Activated CD8-positive, alpha-beta memory T cell treated with anti-CD3 and anti-CD28 coated beads, Interleukin-2, amount 50 U/mL, for 1 hour (primary cell): Measurements from ENCODE around the gene BRAF.
A peak's percentile ranks its signal among the peaks of the same experiment; 100 is the strongest.
"Not testable (repeated sequence)": the region's sequence is repeated elsewhere in the genome, so short reads cannot be mapped to it uniquely, and the experiment has no call there.

ENCODE experiments used
- DNase-seq: peaks from one replicate; pipeline ENCODE4 v3.0.0-alpha.2; 2020; ENCODE audit errors: extremely low read depth

The BRAF gene

DNA sequence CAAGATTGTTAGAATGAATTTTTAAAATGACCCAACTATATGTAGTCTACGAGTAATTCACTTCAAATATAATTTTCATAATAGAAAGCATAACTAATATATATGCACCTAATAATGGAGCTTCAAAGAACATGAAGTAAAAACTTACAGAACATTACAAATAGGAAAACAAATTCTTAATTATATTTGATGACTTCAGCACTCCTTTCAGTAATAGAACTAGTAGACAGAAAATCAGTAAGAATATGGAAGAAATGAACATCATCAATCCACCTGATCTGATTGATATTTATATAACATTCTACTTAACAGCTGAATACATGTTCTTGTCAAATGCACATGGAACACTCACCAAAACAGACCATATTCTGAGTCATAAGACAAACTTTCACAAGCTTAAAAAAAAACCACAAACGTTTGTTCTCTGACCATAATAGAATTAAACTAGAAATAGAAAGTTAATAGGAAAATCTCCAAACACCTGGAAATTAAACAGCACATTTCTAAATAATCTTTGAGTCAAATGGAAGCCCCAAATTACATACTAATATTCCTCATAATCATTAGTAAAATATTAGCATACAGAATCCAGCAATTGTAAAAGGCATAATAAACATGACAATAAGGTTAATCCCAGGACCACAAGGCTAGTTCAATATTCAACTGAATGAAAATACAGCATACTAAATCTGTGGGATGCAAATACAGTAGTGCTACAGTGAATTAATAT is 48.0 kb downstream of the BRAF start:
- DNase-seq = no peak

DNA sequence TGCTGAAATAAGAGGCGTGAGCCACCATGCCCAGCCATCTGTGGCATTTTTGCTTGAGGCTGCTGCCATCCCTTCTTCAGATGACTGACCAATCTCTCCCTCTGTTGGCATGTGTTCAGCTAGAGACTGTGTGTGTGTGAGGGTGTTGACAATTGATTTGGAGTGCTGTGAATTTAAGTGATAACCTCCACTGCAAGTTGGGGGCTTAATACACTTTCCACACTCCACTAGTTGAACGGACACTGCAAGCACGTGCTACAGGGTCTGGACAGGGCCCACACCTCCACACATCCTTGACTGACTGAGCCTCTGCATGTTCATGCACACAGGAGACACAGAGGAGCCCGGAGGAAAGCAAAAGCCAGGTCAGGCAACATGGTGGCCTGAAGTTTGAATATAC is 51.3 kb downstream of the BRAF start:
- no peak for DNase-seq

DNA sequence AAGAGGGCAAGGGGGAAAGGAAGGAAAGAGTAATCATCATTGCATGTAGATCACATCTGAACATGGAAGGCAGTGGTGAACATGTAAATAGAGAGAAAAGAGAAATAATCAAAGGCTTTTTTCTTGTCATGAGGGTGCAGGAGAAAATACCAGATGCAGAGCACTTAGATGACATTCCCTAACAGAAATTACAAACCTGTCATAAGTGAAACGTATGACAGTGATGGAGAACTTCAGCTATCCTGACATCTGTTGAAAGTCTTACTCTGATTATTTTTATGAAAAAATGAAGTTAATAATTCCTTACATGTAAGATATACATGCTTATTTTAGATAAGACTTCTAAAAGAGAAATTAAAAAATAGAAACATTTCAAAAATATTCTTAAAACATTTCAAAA is 54.7 kb downstream of the BRAF start:
- DNase-seq = no peak

DNA sequence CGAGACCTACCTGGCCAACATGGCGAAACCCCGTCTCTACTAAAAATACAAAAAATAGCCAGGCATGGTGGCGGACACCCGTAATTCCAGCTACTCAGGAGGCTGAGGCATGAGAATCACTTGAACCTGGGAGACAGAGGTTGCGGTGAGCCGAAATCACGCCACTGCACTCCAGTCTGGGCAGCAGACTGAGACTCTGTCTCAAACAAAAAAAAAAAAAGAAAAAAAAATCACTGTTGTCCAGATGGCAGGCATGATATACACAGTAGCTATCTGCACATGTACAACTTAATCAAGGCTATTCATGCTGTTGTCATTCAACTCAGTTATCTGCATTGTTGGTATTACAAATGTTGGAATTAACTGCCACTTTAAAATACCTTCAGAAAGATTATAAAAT is 55.3 kb downstream of the BRAF start:
- no peak for DNase-seq

DNA sequence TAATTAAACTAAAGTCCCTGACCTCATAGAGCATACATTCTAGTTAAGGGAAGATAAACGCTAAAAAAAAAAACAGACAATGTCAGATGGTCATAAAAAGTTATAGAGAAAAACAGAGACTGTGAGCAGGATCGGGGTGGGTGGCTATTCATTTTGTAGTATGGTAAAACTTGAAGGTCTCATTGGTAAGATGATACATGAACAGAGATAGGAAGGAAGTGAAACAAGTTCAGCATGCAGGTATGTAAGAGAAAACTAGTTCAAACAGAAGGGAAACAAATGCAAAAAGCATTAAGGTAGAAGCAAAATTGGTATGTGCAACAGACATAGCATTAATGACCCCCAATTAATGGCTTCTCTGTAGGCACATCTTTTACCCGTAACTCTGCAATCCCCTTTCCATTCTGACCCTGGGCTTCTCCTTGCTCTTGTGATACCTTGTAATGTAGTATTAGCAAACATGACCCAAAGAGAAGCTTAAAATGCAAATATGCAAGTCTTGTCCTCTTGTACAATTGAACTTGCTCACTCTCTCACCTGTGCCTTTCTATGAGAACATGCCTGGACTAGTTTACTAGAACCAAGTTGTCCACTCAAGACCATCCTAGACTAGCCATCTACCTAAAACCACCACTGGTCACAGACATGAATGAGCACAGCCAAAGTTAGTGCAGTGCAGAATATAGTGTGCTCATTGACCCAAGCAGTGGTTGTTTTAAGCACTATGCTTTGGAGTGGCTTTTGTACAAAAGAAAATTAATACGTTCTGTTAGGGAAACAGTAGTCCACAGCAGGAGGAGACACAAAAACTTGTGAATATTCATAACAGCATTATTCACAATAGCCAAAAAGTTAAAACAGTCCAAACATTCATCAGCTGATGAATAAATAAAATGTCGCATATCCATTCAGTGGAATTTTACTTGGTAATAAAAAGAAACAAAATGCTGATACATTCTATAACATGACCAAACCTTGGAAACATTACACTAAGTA is 57.0 kb downstream of the BRAF start:
- no peak for DNase-seq

DNA sequence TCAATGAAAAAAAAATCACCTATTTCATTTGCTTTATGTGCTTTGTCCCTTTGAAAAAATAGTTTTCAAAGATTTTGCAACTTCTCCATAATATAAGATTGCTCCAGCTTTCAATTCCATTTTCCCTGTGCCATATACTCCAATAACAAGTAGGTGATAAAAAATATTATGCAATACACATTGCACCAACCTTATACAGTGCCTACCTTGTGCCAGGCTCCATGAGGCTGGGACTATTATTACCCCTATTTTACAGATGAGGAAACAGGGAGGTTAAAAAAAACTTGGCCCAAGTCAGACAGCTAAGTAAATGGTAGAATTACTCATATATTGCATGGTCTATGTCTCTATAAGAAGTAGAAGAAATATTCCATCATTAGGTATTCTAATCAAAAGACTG is 57.8 kb downstream of the BRAF start:
- DNase-seq = no peak

DNA sequence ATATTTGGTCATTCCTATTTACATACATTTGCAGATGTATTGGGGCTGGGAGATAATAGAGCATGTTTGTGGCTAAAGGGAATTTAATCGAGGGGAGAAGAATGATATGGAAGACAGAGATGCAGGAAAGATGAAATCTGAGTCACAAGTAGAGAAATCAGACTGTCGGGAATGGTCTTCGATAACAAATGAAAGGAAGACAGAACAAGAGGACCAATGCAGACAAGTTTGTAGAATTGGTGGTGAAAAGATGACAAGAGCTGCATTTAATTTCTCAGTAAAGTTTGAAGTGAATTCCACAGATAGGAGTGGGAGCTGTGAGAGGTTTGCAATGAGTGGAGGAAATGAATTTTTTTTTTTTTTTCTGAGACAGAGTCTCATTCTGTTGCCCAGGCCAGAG is 60.0 kb downstream of the BRAF start:
- DNase-seq = no peak

DNA sequence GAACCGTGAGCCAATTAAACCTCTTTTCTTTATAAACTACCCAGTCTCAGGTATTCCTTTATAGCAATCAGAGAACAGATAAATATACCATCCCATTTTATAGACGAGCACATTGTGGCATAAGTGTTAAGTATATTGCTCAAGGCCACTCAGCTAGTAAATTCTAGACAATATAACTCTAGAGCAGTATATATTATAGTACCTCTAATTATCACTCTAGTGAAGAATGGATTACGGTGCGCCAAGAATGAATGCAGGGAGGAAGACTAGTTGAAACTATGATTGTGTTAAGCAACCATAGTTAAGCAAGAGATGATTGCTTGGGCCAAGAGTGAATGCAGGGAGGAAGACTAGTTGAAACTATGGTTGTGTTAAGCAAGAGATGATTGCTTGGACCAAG is 60.9 kb downstream of the BRAF start:
- DNase-seq = no peak

DNA sequence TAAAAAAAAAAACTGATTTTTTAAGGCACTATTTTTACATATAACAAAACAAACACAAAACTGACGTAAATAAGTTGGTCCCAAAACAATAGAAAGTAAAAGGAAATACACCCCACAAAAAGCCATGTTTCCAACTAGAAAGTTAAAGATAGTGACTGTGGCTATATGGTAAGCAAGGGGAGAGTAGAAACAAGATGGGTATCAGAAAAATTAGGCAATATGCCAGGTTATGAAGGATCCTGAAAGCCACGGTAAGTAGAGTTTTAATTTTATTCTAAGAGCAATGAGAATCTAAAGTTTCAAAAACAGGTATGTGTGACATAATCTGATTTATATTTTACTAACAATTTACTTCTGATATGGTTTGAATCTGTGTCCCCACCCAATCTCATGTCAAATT is 61.5 kb downstream of the BRAF start:
- no peak for DNase-seq

DNA sequence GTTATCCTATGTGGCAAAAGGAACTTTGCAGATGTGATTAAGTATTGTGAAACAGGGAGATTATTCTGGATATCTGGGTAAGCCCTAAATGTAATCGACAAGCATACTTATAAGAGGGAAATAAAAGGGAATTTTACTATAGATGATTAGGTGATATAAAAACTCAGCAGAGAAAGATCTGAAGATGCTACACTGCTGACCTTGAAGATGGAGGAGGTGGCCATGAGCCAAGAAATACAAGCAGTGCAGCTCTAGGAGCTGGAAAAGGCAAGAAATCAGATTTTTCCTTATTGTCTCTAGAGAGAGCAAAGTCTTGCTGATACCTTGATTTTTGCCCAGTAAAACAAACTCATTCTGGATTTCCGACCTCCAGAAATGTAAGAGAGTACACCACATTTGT is 67.7 kb downstream of the BRAF start:
- DNase-seq = no peak

DNA sequence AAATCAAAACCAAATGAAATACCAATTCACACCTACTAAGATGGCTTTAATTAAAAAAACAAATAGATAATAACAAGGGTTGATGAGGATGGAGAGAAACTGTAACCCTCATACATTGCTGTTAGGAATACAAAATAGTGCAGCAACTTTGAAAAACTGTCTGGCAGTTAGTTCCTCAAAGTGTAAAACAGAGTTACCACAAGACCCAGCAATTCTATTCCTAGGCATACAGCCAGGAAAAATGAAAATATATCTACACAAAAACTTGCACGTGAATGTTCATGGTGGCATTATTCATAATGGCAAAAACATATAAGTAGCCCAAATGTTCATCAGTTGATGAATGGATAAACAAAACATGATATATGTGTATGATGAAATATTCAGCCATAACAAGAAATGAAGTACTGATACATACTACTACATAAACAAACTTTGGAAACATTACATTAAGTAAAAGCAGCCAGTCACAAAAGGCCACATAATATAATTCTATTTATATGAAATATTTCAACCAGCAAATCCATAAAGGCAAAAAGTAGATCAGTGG is 83.5 kb downstream of the BRAF start:
- DNase-seq = no peak

DNA sequence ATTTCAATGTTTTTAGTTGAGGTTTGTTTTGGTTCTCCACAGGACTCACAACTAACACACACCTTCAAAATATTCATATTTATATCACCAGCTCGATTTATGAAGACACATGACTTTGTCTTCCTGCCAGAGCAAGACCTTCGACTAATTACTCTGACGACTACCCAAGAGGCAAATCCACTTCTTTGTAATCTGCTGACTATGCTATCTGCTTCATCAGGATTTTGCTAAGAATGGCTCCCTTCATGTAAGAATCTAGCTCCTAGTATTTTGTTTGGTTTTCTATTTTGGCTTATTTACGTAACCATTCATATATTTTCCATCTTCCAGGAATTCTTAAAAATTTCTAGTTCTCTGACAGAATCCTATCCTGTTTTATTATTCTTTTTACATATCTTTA is 93.0 kb downstream of the BRAF start:
- DNase-seq = no peak

DNA sequence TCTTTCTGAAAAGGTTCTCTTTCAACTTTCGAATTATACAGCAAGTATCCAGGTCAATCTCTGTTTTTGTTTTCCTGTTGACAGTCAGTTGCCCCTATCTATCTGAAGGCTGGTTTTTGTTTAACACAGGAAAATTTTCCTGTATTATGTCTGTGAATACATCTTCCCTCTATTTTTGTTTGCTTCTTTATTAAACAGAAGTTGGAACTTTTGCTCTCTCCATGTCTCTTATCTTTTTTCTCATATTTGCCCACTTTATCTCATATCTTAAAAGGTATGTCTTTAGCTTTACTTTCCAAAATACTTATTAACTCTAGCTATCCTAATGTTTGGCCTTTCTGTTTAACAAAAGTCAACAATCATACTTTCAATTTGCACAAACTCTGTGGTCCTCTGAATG is 95.0 kb downstream of the BRAF start:
- no peak for DNase-seq

DNA sequence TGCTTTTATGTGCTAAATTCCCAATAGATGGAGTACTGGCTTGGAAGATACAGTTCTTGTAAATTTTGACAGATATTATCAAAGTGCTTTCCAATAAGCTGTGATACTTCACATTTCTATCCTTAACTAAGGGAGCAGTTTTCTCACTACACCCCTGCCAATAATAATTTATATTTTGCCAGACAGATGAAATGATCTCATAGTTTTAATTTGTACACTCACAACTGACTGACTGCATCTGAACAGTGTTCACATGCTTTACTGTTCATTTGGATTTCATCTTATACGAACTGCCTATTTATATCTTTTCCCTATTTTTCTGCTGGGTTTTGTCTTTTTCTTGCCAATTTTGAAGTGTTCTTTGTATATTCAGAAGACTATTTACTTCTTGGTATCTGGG is 96.0 kb downstream of the BRAF start:
- DNase-seq = no peak

DNA sequence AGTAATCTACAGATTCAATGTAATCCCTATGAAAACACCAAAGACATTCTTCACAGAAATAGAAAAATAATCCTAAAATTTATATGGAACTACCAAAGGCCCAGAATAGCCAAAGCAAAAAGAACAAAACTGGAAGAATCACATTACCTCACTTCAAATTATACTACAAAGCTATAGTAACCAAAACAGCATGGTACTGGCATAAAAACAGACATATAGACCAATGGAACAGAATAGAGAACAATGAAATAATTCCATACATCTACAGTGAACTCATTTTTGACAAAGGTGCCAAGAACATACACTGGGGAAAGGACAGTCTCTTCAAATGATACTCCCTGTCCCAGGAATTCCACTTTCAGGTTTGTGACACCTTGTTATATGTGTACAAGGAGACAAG is 107.3 kb downstream of the BRAF start:
- DNase-seq = not testable (repeated sequence)

DNA sequence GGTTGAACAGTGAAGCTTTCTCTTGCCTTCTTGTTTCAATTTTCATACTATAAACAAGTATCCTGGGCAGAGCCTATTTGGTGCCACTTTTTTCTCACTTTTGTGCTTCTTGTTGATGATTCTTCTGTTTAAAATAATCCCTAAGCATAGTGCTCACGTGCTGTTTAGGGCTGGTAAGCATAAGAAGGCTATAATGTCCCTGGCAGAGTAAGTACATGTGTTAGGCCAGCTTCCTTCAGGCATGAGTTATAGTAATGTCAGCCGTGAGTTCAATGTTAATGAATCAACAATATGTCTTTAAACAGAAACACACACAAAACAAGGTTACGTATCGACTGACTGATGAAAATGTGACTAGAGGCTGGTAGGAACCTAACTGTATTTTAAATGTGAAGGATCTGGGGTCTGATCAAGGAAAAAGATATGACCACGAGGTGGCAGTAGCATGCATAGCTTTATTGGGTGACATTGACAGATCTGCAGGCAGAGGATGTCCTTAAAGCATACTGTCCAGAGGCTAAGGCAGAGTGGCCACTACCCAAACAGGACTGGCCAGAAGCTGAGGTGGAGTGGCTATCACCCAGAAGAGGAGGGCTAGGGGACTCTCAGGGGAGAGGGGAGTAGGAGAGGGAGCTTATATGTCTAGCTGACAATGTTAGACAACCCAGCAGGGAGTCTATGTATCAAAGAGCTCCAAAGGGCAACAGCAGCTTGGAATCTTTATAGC is 113.7 kb downstream of the BRAF start:
- DNase-seq = peak; percentile 34

DNA sequence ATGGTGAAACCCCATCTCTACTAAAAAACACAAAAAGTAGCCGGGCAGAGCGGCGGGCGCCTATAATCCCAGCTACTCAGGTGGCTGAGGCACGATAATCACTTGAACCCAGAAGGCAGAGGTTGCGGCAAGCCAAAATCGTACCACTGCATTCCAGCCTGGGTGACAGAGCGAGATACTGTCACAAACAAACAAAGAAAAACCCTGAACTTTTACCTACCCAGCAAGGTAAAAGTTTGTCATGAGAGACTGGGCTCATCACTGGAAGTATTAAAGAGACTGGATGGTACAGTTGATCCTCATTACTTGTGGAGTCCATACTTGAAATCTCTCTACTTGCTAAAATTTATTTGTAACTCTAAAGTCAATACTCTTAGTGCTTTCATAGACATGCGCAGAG is 114.3 kb downstream of the BRAF start:
- DNase-seq = no peak

DNA sequence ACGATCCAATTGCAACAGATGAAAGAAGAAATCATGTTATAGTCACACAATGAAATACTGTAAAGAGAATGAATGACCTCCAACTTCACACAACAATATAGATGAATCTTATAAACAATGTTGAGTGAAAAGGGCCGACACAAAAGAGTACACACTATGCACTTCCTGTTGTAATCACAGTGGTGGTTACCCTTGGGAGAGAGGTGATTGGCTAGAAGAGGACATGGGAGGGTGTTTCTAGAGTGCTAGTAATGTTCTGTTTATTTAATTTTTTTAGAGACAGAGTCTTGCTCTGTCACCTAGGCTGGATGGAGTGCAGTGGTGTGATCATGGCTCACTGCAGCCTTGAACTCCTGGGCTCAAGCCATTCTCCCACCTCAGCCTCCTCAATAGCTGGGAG is 145.8 kb downstream of the BRAF start:
- no peak for DNase-seq

DNA sequence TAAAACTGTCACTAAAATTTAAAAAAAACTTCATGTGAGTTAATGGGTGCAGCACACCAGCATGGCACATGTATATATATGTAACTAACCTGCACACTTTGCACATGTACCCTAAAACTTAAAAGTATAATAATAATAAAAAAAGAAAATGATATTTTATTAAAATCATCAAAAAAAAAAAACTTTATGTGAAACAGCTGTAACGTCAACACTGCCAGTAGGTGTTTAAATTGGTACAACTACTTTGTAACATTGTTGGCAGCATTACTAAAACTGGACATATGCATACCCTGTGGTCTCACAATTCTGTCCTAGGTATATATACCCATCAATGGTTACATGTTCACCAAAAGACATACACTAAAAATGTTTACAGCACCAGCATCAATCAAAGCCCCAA is 146.2 kb downstream of the BRAF start:
- no peak for DNase-seq

DNA sequence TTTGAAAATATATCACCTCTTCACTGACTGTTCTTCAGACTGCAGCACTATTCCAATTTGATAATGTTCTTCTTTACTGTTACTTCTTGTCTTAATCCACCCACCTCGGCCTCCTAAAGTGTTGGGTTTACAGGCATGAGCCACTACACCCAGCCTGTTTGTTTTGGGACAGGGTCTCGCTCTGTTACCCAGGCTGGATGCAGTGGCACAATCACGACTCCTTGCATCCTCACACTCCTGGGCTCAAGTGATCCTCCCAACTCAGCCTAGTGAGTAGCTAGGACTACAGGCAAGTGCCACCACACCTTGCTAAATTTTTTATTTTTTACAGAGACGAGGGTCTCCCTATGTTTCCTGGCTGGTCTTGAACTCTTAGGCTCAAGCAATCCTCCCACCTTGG is 150.4 kb downstream of the BRAF start:
- no peak for DNase-seq

DNA sequence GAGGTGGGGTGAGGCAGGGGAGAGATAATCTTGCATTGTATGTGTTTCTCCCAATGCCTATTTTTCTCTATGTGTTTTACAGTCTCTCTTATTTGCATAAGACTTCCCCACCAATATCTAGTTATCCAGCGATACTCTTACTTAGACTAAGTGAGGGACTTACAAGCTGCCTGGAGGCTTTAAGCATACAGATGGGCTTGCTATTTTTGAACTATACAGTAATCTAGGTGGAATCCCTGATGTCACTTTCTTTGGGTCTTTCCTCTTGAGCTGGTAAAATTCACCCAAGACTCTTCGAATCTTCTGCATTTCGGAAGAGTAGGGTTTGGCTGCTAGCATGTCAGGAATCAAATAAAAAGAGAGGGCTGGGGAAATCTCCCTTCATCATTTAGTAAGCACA is 151.6 kb downstream of the BRAF start:
- no peak for DNase-seq

DNA sequence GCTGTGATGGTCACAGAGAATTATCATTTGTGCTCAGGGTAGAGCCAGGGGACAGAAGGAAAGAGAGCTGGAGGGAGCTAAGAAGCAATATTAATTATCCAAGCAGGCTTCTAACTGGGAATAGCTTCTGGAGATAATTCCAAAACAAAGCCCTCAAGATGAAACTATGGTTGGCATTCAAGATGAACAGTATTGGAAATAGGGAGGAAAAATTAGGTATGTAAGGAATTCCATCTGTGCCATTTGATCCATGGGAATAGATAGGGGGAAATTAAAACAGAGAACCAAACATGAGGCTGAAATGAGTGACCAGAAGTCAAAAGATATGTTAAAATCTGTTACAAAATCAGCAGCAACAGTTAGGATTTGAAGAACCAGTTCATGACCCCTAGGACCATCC is 152.9 kb downstream of the BRAF start:
- DNase-seq = no peak
